Measurements from ENCODE around the gene CACNA2D3.

The CACNA2D3 gene

DNA sequence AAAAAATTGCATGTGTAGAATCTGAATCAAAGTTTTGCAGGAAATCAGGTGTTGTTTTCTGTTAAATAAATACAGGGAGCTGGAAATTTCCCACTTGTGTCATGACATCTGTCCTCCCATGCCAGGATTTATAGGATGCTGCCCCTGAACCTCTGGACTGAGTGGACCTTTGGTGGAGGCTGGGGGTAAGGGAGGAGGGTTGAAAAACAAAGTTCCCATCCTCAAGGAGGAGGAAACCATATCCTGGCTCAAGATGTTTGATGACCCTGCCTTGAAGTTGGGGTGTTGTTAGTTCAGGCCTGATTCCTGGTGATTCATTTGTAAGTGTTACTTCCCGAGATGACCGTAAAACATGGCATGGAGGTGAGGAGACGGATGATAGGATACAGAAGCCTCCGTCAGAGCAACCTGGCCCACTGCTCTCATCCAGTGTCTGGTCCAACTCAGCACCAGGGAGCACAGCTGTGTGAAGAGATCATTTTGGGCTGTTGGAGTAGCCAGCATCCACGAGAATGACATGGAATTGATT, 223.6 kb downstream of the CACNA2D3 start:
- no peaks in the 10 kb centered on the region for H3K4me1 Mint-ChIP-seq (ENCODE audit: low read depth)
- H3K36me3 Mint-ChIP-seq (ENCODE audit: low read depth), result no peaks in the 10 kb centered on the region
- H3K27ac Mint-ChIP-seq, result no peak overlapping the region
- H3K4me3 Mint-ChIP-seq, result no peak overlapping the region
- no peaks in the 10 kb centered on the region for H3K9me3 Mint-ChIP-seq
- DNase-seq (ENCODE audit: low spot score), result no peak
- no peaks in the 10 kb centered on the region for H3K27me3 Mint-ChIP-seq (ENCODE audit: low read depth)

GRCh38 chr3:54347060-54347459, 224.7 kb downstream of the CACNA2D3 start:
- H3K27ac Mint-ChIP-seq, result no peak overlapping the region
- H3K9me3 Mint-ChIP-seq, result no peaks in the 10 kb centered on the region
- H3K4me1 Mint-ChIP-seq (ENCODE audit: low read depth), result no peaks in the 10 kb centered on the region
- H3K27me3 Mint-ChIP-seq (ENCODE audit: low read depth), result no peaks in the 10 kb centered on the region
- DNase-seq (ENCODE audit: low spot score), result no peak
- no peak overlapping the region for H3K4me3 Mint-ChIP-seq
- H3K36me3 Mint-ChIP-seq (ENCODE audit: low read depth), result no peaks in the 10 kb centered on the region

DNA sequence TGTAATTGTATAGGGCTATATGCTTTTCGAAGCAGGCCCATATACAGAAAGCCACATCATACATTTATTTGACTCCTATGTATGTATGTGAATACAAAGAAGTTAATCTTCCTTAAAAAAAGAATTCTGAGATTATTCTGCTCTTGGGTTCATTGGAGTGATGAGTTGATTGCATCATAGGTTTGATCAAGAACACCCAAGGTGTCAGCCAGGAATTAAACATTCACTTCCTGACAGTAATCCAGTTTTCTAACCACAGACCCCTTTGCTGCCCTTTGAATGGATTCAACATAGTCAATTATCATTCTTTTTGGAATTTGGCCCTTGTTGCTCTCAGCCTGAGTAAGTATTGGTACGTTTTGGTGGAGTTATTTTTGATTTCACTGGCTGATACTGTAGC, 225.6 kb downstream of the CACNA2D3 start:
- H3K9me3 Mint-ChIP-seq, result no peaks in the 10 kb centered on the region
- no peaks in the 10 kb centered on the region for H3K27me3 Mint-ChIP-seq (ENCODE audit: low read depth)
- no peaks in the 10 kb centered on the region for H3K36me3 Mint-ChIP-seq (ENCODE audit: low read depth)
- no peak for DNase-seq (ENCODE audit: low spot score)
- no peaks in the 10 kb centered on the region for H3K4me1 Mint-ChIP-seq (ENCODE audit: low read depth)
- H3K27ac Mint-ChIP-seq, result no peak overlapping the region
- no peak overlapping the region for H3K4me3 Mint-ChIP-seq

DNA sequence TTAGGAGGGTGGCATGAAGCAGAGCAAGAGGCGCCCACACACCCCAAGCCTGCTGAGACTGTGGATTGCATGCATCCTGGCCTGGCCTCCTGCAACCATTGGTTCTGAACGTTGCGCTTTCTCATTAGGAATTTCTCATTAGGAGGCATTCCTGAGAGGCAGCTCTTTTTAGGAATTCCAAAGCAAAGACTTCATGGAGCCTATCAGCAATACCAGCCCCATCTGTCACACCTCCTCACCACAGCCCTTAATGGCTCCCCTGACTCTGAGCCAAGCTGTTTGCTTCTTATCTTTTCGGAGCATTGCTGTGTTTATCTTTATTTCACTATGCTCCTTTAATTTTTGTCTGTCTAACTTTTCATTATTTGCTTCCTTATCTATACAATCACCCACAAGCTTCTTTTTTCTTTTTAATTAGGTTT, 226.9 kb downstream of the CACNA2D3 start:
- H3K27me3 Mint-ChIP-seq (ENCODE audit: low read depth), result no peaks in the 10 kb centered on the region
- no peak overlapping the region for H3K27ac Mint-ChIP-seq
- DNase-seq (ENCODE audit: low spot score), result no peak
- H3K9me3 Mint-ChIP-seq, result no peaks in the 10 kb centered on the region
- no peaks in the 10 kb centered on the region for H3K4me1 Mint-ChIP-seq (ENCODE audit: low read depth)
- no peaks in the 10 kb centered on the region for H3K36me3 Mint-ChIP-seq (ENCODE audit: low read depth)
- no peak overlapping the region for H3K4me3 Mint-ChIP-seq

DNA sequence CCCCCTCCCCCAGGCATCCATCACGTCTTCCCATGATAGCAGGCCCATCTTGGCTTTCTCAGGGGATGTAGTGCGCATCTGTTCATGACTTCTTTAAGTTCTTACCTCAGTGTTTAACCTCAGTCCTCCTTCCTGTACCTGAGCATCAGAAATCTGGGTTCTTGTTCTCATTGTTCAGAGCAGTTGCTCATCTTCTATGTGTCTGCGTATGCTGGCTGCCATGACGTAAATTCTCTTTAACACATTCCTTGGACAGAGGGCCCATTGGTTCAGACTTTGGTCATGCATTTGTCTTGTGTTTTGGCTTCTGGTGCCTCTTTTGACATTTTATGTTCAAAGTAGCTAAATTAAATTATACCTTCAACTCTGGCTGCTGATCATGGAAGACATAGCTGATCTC, 227.3 kb downstream of the CACNA2D3 start:
- no peaks in the 10 kb centered on the region for H3K27me3 Mint-ChIP-seq (ENCODE audit: low read depth)
- DNase-seq (ENCODE audit: low spot score), result no peak
- H3K36me3 Mint-ChIP-seq (ENCODE audit: low read depth), result no peaks in the 10 kb centered on the region
- H3K9me3 Mint-ChIP-seq, result no peaks in the 10 kb centered on the region
- no peak overlapping the region for H3K4me3 Mint-ChIP-seq
- H3K4me1 Mint-ChIP-seq (ENCODE audit: low read depth), result no peaks in the 10 kb centered on the region
- no peak overlapping the region for H3K27ac Mint-ChIP-seq

DNA sequence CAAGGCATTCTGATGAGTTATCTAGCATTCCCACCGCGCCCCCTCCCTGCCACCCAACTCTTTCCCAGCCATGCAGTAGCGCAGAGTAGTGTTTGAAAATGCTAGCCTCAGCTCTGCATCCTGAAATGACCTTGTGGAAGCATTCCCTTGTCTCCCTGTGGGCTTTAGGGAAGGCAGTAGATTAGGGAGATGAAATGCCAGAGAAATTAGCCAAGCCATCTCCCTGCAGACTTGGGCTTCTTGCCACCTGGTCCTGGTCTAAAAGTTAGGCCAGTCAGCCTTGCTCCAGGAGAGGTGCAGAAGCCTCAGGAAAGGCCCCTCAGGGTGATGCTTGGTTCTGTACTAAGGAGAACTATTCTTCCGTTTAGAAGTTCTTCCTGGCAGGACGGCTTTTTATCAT, 231.2 kb downstream of the CACNA2D3 start:
- Mint-ChIP-seq H3K27ac (no peak overlapping the region), H3K4me1 (ENCODE audit: low read depth) (no peaks in the 10 kb centered on the region), H3K36me3 (ENCODE audit: low read depth) (no peaks in the 10 kb centered on the region), H3K9me3 (no peaks in the 10 kb centered on the region), H3K27me3 (ENCODE audit: low read depth) (no peaks in the 10 kb centered on the region), H3K4me3 (no peak overlapping the region)
- DNase-seq (ENCODE audit: low spot score), result no peak

GRCh38 chr3:54353946-54354345, 231.6 kb downstream of the CACNA2D3 start:
- DNase-seq (ENCODE audit: low spot score), result no peak
- Mint-ChIP-seq H3K4me3 (no peak overlapping the region), H3K36me3 (ENCODE audit: low read depth) (no peaks in the 10 kb centered on the region), H3K9me3 (no peaks in the 10 kb centered on the region), H3K27ac (no peak overlapping the region), H3K4me1 (ENCODE audit: low read depth) (no peaks in the 10 kb centered on the region), H3K27me3 (ENCODE audit: low read depth) (no peaks in the 10 kb centered on the region)

DNA sequence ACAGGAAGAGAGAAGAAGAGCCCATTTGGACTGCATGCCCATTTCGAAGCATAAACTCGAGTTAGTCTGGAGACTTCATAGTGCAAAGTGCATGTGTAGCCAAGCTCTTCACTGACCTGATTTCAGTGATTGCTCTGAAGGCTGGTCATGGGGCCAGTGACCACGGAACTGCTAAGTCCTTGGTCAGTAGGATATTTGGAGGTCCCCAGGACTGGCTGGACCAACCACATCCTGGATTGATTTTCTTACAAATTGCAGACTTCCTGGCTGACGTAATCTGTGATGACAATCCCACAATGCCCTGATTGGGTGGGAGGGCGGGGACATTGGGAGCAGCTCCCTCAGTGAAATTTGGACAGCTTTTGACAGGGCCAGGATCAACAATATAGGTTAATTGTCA, 233.4 kb downstream of the CACNA2D3 start:
- no peak overlapping the region for H3K4me3 Mint-ChIP-seq
- no peaks in the 10 kb centered on the region for H3K36me3 Mint-ChIP-seq (ENCODE audit: low read depth)
- no peaks in the 10 kb centered on the region for H3K27me3 Mint-ChIP-seq (ENCODE audit: low read depth)
- H3K4me1 Mint-ChIP-seq (ENCODE audit: low read depth), result no peaks in the 10 kb centered on the region
- H3K27ac Mint-ChIP-seq, result no peak overlapping the region
- no peak for DNase-seq (ENCODE audit: low spot score)
- H3K9me3 Mint-ChIP-seq, result no peaks in the 10 kb centered on the region

DNA sequence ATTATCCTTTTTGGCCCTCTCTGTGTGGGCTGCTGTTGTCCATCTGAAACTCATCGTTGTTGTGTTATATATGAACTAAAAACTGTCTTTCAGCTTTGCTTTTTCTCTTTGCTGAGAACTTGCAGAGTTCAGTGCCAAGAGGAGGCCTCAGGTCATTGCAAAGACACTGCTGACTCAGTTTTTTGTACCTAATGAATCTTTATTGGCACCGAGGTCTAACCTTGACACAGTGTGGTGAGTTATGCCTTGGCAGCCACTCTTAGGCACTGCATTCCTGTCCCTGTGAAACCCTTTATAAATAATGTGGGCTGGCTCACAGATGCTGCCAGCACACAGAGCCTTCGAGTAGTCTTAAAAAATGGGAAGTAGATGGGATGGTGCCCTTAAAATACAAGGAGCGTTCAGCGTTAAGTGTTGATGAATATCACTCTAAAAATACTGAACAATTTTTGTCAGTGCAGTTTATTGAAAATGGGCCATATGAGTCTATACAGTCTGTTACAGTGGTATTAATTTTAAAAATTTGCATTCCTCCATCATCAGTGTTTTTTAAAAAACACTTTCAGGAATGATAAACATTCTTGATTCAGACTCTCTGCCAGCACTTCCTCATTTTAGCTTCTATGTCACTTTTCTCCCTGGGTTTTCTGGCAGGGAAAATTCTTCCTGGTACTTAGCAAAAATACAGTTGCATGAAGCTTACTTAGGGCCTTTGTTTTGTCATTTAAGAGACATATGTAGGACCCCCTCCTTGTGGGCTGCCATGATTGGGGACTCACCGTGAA, 234.1 kb downstream of the CACNA2D3 start:
- H3K4me3 Mint-ChIP-seq, result no peak overlapping the region
- H3K4me1 Mint-ChIP-seq (ENCODE audit: low read depth), result no peaks in the 10 kb centered on the region
- H3K36me3 Mint-ChIP-seq (ENCODE audit: low read depth), result no peaks in the 10 kb centered on the region
- H3K27ac Mint-ChIP-seq, result no peak overlapping the region
- no peak for DNase-seq (ENCODE audit: low spot score)
- H3K9me3 Mint-ChIP-seq, result no peaks in the 10 kb centered on the region
- H3K27me3 Mint-ChIP-seq (ENCODE audit: low read depth), result no peaks in the 10 kb centered on the region

GRCh38 chr3:54357301-54357700, 234.9 kb downstream of the CACNA2D3 start:
- no peak overlapping the region for H3K27ac Mint-ChIP-seq
- no peaks in the 10 kb centered on the region for H3K27me3 Mint-ChIP-seq (ENCODE audit: low read depth)
- H3K9me3 Mint-ChIP-seq, result no peaks in the 10 kb centered on the region
- no peaks in the 10 kb centered on the region for H3K36me3 Mint-ChIP-seq (ENCODE audit: low read depth)
- H3K4me1 Mint-ChIP-seq (ENCODE audit: low read depth), result no peaks in the 10 kb centered on the region
- H3K4me3 Mint-ChIP-seq, result no peak overlapping the region
- no peak for DNase-seq (ENCODE audit: low spot score)

DNA sequence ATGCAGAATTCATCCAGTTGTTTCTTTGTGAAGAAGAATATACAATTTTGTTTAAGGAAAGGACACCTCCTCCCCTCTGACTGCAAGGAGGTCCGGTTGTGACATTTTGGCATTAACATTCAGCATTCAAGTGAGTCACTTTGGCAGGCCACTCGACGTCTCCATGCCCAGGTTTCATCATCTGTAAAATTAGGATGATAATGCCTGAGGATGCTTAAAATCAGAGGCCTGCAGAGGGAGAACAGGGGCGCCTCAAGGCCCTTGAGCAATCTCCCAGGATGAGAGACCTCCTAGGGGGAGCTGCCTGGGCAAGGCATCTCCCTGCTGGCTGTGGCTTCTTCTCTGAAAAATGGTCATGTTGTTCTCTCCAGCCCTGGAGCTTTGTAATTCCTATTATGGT, 236.0 kb downstream of the CACNA2D3 start:
- H3K9me3 Mint-ChIP-seq, result no peaks in the 10 kb centered on the region
- no peak for DNase-seq (ENCODE audit: low spot score)
- H3K36me3 Mint-ChIP-seq (ENCODE audit: low read depth), result no peaks in the 10 kb centered on the region
- no peak overlapping the region for H3K27ac Mint-ChIP-seq
- H3K27me3 Mint-ChIP-seq (ENCODE audit: low read depth), result no peaks in the 10 kb centered on the region
- no peaks in the 10 kb centered on the region for H3K4me1 Mint-ChIP-seq (ENCODE audit: low read depth)
- no peak overlapping the region for H3K4me3 Mint-ChIP-seq

DNA sequence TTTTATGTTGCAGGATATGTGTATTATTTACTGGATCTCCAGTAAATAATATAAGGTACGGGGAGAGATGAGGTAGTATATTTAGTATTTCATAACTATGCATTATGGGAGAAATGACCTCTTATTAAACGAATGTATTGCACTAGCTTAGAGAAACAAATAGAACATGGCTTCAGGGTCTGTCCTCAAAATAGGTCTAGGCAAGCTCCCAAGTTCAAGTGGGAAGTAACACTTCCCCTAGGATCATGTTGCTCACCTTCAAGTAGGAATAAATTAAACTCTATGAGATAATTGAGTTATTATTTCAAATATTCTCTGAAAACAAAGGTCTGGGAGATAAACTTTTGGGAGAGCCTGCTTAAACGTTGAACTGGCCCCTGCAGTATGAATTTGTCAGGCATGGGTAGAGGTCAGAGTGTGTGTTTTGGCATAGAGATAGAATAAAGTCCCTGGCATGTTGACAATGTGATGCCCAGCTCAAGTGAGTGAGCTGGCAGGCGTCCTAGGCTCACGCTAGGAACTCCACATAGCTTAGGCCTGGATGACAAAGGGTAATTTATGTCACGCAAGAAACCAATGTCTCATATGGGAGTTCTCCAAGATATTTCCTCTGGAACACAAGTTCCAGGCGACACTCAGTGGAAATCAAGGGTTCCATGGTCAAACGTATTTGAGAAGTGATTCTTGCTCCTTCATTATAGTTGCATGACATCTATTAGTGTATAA, 236.8 kb downstream of the CACNA2D3 start:
- H3K4me1 Mint-ChIP-seq (ENCODE audit: low read depth), result no peaks in the 10 kb centered on the region
- H3K4me3 Mint-ChIP-seq, result no peak overlapping the region
- H3K36me3 Mint-ChIP-seq (ENCODE audit: low read depth), result no peaks in the 10 kb centered on the region
- H3K9me3 Mint-ChIP-seq, result no peaks in the 10 kb centered on the region
- H3K27me3 Mint-ChIP-seq (ENCODE audit: low read depth), result no peaks in the 10 kb centered on the region
- no peak overlapping the region for H3K27ac Mint-ChIP-seq
- no peak for DNase-seq (ENCODE audit: low spot score)

- Mint-ChIP-seq H3K27me3 (ENCODE audit: low read depth) (no peaks in the 10 kb centered on the region), H3K9me3 (no peaks in the 10 kb centered on the region), H3K4me3 (no peak overlapping the region), H3K36me3 (ENCODE audit: low read depth) (no peaks in the 10 kb centered on the region), H3K27ac (no peak overlapping the region), H3K4me1 (ENCODE audit: low read depth) (no peaks in the 10 kb centered on the region)
- DNase-seq (ENCODE audit: low spot score), result no peak
Observed at GRCh38 chr3:54360320-54360719, 238.0 kb downstream of the CACNA2D3 start.

DNA sequence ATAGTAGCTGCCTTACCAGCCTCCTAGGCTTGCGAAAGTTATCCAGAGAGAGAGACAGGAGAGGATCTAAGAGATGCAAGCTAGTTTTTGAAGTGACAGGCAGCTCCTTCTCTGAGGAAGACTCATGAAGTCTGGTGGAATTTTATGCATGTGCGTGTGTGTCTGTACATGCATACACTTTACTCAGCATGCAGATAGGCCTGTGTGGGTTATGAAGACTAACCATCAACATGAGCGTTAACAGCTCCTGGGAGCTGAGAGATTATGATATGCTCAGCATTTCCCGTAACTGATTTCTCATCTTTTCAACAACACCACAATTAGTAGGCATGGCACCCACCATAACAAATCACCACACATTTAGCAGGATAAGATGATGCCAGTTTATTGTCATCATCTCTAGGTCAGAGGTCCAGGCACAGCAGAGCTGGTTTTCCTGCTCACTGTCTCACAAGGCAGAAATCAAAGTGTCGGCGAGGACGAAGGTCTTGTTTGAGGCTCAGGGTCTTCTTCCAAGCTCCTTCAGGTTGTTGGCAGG, 239.5 kb downstream of the CACNA2D3 start:
- H3K9me3 Mint-ChIP-seq, result no peaks in the 10 kb centered on the region
- H3K36me3 Mint-ChIP-seq (ENCODE audit: low read depth), result no peaks in the 10 kb centered on the region
- no peak overlapping the region for H3K4me3 Mint-ChIP-seq
- H3K27ac Mint-ChIP-seq, result no peak overlapping the region
- H3K4me1 Mint-ChIP-seq (ENCODE audit: low read depth), result no peaks in the 10 kb centered on the region
- no peaks in the 10 kb centered on the region for H3K27me3 Mint-ChIP-seq (ENCODE audit: low read depth)
- DNase-seq (ENCODE audit: low spot score), result no peak
